NOMO-1 (cell line): ENCODE measurements around the gene EXOG.

Source experiments
- DNase-seq, 2 experiments: peaks; one replicate each; lab custom pipeline; 2025; ENCODE audit not compliant: unreplicated experiment in 2 of 2; lab: John Stamatoyannopoulos, UW

Gene EXOG

GRCh38 chr3:38543586-38543985 lies 47.4 kb downstream of the EXOG start:
- no peak for DNase-seq

GRCh38 chr3:38544926-38545325 lies 48.8 kb downstream of the EXOG start:
- DNase-seq, result no peak

- no peak for DNase-seq
These were observed 49.4 kb downstream of the EXOG start for GRCh38 chr3:38545550-38545949.

- DNase-seq, result no peak
These were observed 49.8 kb downstream of the EXOG start for GRCh38 chr3:38545983-38546382.

GRCh38 chr3:38548154-38548931 lies 52.2 kb downstream of the EXOG start:
- no peak for DNase-seq

- DNase-seq, result no peak
These were observed 52.9 kb downstream of the EXOG start for GRCh38 chr3:38549082-38549481.

- no peak for DNase-seq
These were observed 53.3 kb downstream of the EXOG start for GRCh38 chr3:38549486-38549885.

GRCh38 chr3:38549957-38550840 lies 54.1 kb downstream of the EXOG start:
- DNase-seq, result no peak

- DNase-seq, result no peak
These were observed 55.1 kb downstream of the EXOG start for GRCh38 chr3:38551026-38551832.

- DNase-seq, result no peak
These were observed 56.2 kb downstream of the EXOG start for GRCh38 chr3:38552364-38552763.

- DNase-seq, result no peak
These were observed 56.9 kb downstream of the EXOG start for GRCh38 chr3:38553071-38553470.

GRCh38 chr3:38554127-38554827 lies 58.1 kb downstream of the EXOG start:
- DNase-seq, result no peak

- DNase-seq, result no peak
These were observed 59.2 kb downstream of the EXOG start for GRCh38 chr3:38555149-38555840.

- DNase-seq, result no peak
These were observed 59.8 kb downstream of the EXOG start for GRCh38 chr3:38555926-38556325.

- DNase-seq, result no peak
These were observed 60.7 kb downstream of the EXOG start for GRCh38 chr3:38556640-38557358.

GRCh38 chr3:38558864-38559263 lies 62.7 kb downstream of the EXOG start:
- no peak for DNase-seq

- DNase-seq, result no peak
These were observed 64.1 kb downstream of the EXOG start for GRCh38 chr3:38560284-38560683.

GRCh38 chr3:38560996-38561717 lies 65.0 kb downstream of the EXOG start:
- DNase-seq, result no peak
